GM12878 (cell line): ENCODE results near the gene FERD3L.

Experiments
- CTCF ChIP-seq, 3 experiments: IDR thresholded peaks in 2 of 3; conservative IDR thresholded peaks in 1 of 3; 2 replicates each; pipeline ENCODE4 v1.5.1; 2011; ENCODE audit warnings: low read depth in 3 of 3, low read length in 3 of 3, mild to moderate bottlenecking in 3 of 3, control low read depth in 2 of 3, moderate library complexity in 2 of 3, inconsistent platforms in 1 of 3, mixed read lengths in 1 of 3; ENCODE audit not compliant: control insufficient read depth in 2 of 3, insufficient read depth in 1 of 3; ENCODE audit errors: extremely low read depth in 1 of 3
- E4F1 ChIP-seq: fragments of 450-650 bp; IDR thresholded peaks from 2 replicates; pipeline ENCODE4 v1.6.1; 2018; ENCODE audit warnings: borderline replicate concordance, mild to moderate bottlenecking; ENCODE audit not compliant: partially characterized antibody
- FOS ChIP-seq: IDR thresholded peaks from 3 replicates; pipeline ENCODE4 v1.6.1; 2011; ENCODE audit warnings: borderline replicate concordance; ENCODE audit not compliant: insufficient read length; ENCODE audit errors: extremely low read depth

- TF ChIP-seq FOS (no peak), CTCF (IDR thresholded peaks at IDR 0.05 in 2 of 3, conservative IDR thresholded peaks at IDR 0.05 in 1 of 3; ENCODE audit: control insufficient read depth in 2 of 3, extremely low read depth in 1 of 3, insufficient read depth in 1 of 3, low read depth in 3 of 3, low read length in 3 of 3) (no peak), E4F1 (no peak)
Measured at GRCh38 chr7:19099194-19099593, 46.0 kb downstream of the FERD3L start.
